H1 (cell line): ENCODE data around the gene RAB32. TPM values are rescaled to one million over a fixed set of nuclear protein-coding genes. Genes with fewer than 3 reads are reported as not detected.

Experiments
- CTCF ChIA-PET: fragments of 300-600 bp; sonication (Branson Sonifier 250); formaldehyde crosslinking; loops from one replicate; lab custom pipeline; 2021; ENCODE audit not compliant: partially characterized antibody; lab: Charles Lee
- POLR2A ChIA-PET: fragments of 300-600 bp; sonication (Branson Sonifier 250); formaldehyde crosslinking; loops from one replicate; lab custom pipeline; 2021; ENCODE audit warnings: inconsistent platforms; ENCODE audit not compliant: partially characterized antibody; lab: Charles Lee
- DNase-seq, 2 experiments: peaks; one replicate each; pipeline versions ENCODE4 v3.0.0 to v3.0.0-alpha.2; 2010 to 2022; ENCODE audit warnings: low spot score in 2 of 2, low read depth in 1 of 2, mixed read lengths in 1 of 2
- FAIRE-seq: peaks from 2 replicates; lab custom pipeline; 2011; peaks lifted over from hg19 to GRCh38; lab: Jason Lieb, UNC
- H2AFZ ChIP-seq: 2 replicates; pipeline ENCODE4 v1.8.1; 2012; ENCODE audit warnings: low read length, inconsistent platforms
- H2AK5ac ChIP-seq: 2 replicates; pipeline ENCODE4 v1.6.1; 2013; ENCODE audit warnings: low read depth, low read length
- H2BK120ac ChIP-seq: replicated peaks from 2 replicates; pipeline ENCODE3; 2013; ENCODE audit warnings: low read depth, low read length, inconsistent platforms
- H2BK12ac ChIP-seq: 2 replicates; pipeline ENCODE4 v1.6.1; 2013; ENCODE audit warnings: low read depth, low read length
- H2BK15ac ChIP-seq: 2 replicates; pipeline ENCODE4 v1.6.1; 2013; ENCODE audit warnings: low read length
- H2BK20ac ChIP-seq: 2 replicates; pipeline ENCODE4 v1.6.1; 2013; ENCODE audit warnings: low read length
- H2BK5ac ChIP-seq: 2 replicates; pipeline ENCODE4 v1.6.1; 2013; ENCODE audit warnings: low read depth, low read length
- H3K14ac ChIP-seq: 2 replicates; pipeline ENCODE4 v1.6.1; 2013; ENCODE audit warnings: inconsistent platforms; ENCODE audit not compliant: insufficient read length
- H3K18ac ChIP-seq: 2 replicates; pipeline ENCODE4 v1.6.1; 2013; ENCODE audit warnings: low read length; ENCODE audit errors: extremely low read depth
- H3K23ac ChIP-seq: 2 replicates; pipeline ENCODE4 v1.6.1; 2013; ENCODE audit warnings: inconsistent platforms; ENCODE audit not compliant: insufficient read length
- H3K23me2 ChIP-seq: 2 replicates; pipeline ENCODE4 v1.6.1; 2013; ENCODE audit warnings: low read depth, low read length
- H3K27ac ChIP-seq: 2 replicates; pipeline ENCODE4 v1.6.1; 2011; ENCODE audit warnings: low read depth, low read length, inconsistent platforms
- H3K27me3 ChIP-seq, 4 experiments: replicated peaks in 1 of 4; 1 replicate in 1 of 4; 2 replicates in 3 of 4; pipeline versions ENCODE4 v1.6.1 to v1.8.1; 2011 to 2013; ENCODE audit warnings: low read length in 3 of 4, mild to moderate bottlenecking in 3 of 4, inconsistent platforms in 2 of 4, mixed read lengths in 2 of 4, moderate library complexity in 1 of 4; ENCODE audit not compliant: control insufficient read depth in 3 of 4, insufficient read depth in 3 of 4; ENCODE audit errors: extremely low read depth in 1 of 4
- H3K36me3 ChIP-seq, 4 experiments: 2 replicates each; pipeline versions ENCODE4 v1.6.1 to v1.8.1; 2011 to 2013; ENCODE audit warnings: mild to moderate bottlenecking in 4 of 4, low read length in 3 of 4, moderate library complexity in 2 of 4, control low read depth in 1 of 4, inconsistent platforms in 1 of 4; ENCODE audit not compliant: insufficient read depth in 4 of 4, control insufficient read depth in 2 of 4
- H3K4ac ChIP-seq: replicated peaks from 2 replicates; pipeline ENCODE3; 2013; ENCODE audit warnings: low read length, low read depth, mixed read lengths, inconsistent platforms; ENCODE audit not compliant: insufficient read length
- H3K4me1 ChIP-seq, 4 experiments: replicated peaks in 1 of 4; 1 replicate in 1 of 4; 2 replicates in 3 of 4; pipeline versions ENCODE4 v1.6.1 to v1.8.1; 2011 to 2013; ENCODE audit warnings: low read length in 3 of 4, inconsistent platforms in 2 of 4, mixed read lengths in 1 of 4; ENCODE audit not compliant: insufficient read depth in 4 of 4, control insufficient read depth in 3 of 4
- H3K4me2 ChIP-seq, 2 experiments: 2 replicates each; pipeline versions ENCODE4 v1.6.1 to v1.8.1; 2011 to 2013; ENCODE audit warnings: low read depth in 2 of 2, low read length in 2 of 2, control low read depth in 1 of 2, inconsistent platforms in 1 of 2, mild to moderate bottlenecking in 1 of 2; ENCODE audit not compliant: insufficient read depth in 1 of 2
- H3K4me3 ChIP-seq, 4 experiments: fragments of 200-600, 300-600 bp in 1 of 4; sonication (generic), shearing (Covaris generic), sonication (Bioruptor Twin) in 1 of 4; 2 replicates each; pipeline versions ENCODE4 v1.5.1 to v1.8.1; 2011 to 2016; ENCODE audit warnings: low read length in 4 of 4, low read depth in 3 of 4, control low read depth in 2 of 4, inconsistent platforms in 2 of 4, mild to moderate bottlenecking in 2 of 4, mixed read lengths in 1 of 4, moderate library complexity in 1 of 4; ENCODE audit not compliant: insufficient read depth in 2 of 4; ENCODE audit errors: extremely low read depth in 1 of 4
- H3K56ac ChIP-seq: replicated peaks from 2 replicates; pipeline ENCODE3; 2013; ENCODE audit warnings: low read depth, mild to moderate bottlenecking, mixed read lengths, low read length, inconsistent platforms; ENCODE audit not compliant: insufficient read length
- H3K79me1 ChIP-seq: 2 replicates; pipeline ENCODE4 v1.6.1; 2013; ENCODE audit warnings: low read depth, low read length, control low read depth
- H3K79me2 ChIP-seq, 2 experiments: 2 replicates each; pipeline versions ENCODE4 v1.6.1 to v1.8.1; 2012 to 2013; ENCODE audit warnings: low read length in 2 of 2, mild to moderate bottlenecking in 2 of 2, inconsistent platforms in 1 of 2; ENCODE audit not compliant: insufficient read depth in 2 of 2, control insufficient read depth in 1 of 2
- H3K9ac ChIP-seq, 4 experiments: replicated peaks in 1 of 4; 1 replicate in 1 of 4; 2 replicates in 3 of 4; pipeline versions ENCODE4 v1.6.1 to v1.8.1; 2011 to 2013; ENCODE audit warnings: low read depth in 3 of 4, low read length in 3 of 4, control low read depth in 2 of 4, mild to moderate bottlenecking in 2 of 4, moderate library complexity in 2 of 4, inconsistent platforms in 1 of 4; ENCODE audit errors: extremely low read depth in 1 of 4
- H3K9me3 ChIP-seq, 2 experiments: 2 replicates each; pipeline versions ENCODE4 v1.6.1 to v1.8.1; 2012 to 2013; ENCODE audit warnings: mild to moderate bottlenecking in 2 of 2, moderate library complexity in 2 of 2, control low read depth in 1 of 2, inconsistent platforms in 1 of 2, low read depth in 1 of 2, low read length in 1 of 2, mixed read lengths in 1 of 2; ENCODE audit not compliant: insufficient read depth in 2 of 2
- H4K20me1 ChIP-seq, 2 experiments: replicated peaks in 1 of 2; 2 replicates each; pipeline versions ENCODE3 to v1.8.1; 2011 to 2013; ENCODE audit warnings: inconsistent platforms in 2 of 2, low read length in 2 of 2, mild to moderate bottlenecking in 1 of 2; ENCODE audit not compliant: insufficient read depth in 2 of 2, control insufficient read depth in 1 of 2
- H4K5ac ChIP-seq: 2 replicates; pipeline ENCODE4 v1.6.1; 2013; ENCODE audit warnings: low read length, low read depth, mixed read lengths, inconsistent platforms; ENCODE audit not compliant: insufficient read length
- H4K8ac ChIP-seq: 2 replicates; pipeline ENCODE4 v1.8.0; 2013; ENCODE audit warnings: mild to moderate bottlenecking, moderate library complexity, low read length, inconsistent platforms; ENCODE audit not compliant: insufficient read depth; ENCODE audit errors: extremely low read depth
- H4K91ac ChIP-seq: replicated peaks from 2 replicates; pipeline ENCODE3; 2013; ENCODE audit warnings: low read length, mixed read lengths, inconsistent platforms; ENCODE audit not compliant: insufficient read length
- BACH1 ChIP-seq: IDR thresholded peaks from 2 replicates; pipeline ENCODE4 v1.6.1; 2012; ENCODE audit warnings: low read length, improper control_type of control experiment
- CBX8 ChIP-seq: fragments of 300-800, 300-1000 bp; sonication (generic); IDR thresholded peaks from 2 replicates; pipeline ENCODE4 v1.7.1; 2016; ENCODE audit warnings: low read depth, low read length, borderline replicate concordance
- CHD1 ChIP-seq: IDR thresholded peaks from 2 replicates; pipeline ENCODE4 v1.6.1; 2012; ENCODE audit warnings: low read depth, low read length, improper control_type of control experiment
- CREB1 ChIP-seq: IDR thresholded peaks from 2 replicates; pipeline ENCODE4 v1.6.1; 2012; ENCODE audit warnings: inconsistent platforms
- GABPA ChIP-seq: IDR thresholded peaks from 2 replicates; pipeline ENCODE4 v1.6.1; 2011; ENCODE audit warnings: mild to moderate bottlenecking, low read length, moderate library complexity, borderline replicate concordance; ENCODE audit not compliant: insufficient read depth
- JUND ChIP-seq: IDR thresholded peaks from 2 replicates; pipeline ENCODE4 v1.6.1; 2011; ENCODE audit warnings: mild to moderate bottlenecking, improper control_type of control experiment, low read length
- NANOG ChIP-seq: IDR thresholded peaks from 2 replicates; pipeline ENCODE4 v1.6.1; 2011; ENCODE audit warnings: low read length, low read depth, mild to moderate bottlenecking, inconsistent platforms; ENCODE audit not compliant: insufficient read depth, poor library complexity, severe bottlenecking
- POU5F1 ChIP-seq: IDR thresholded peaks from 2 replicates; pipeline ENCODE4 v1.6.1; 2011; ENCODE audit warnings: low read depth, mild to moderate bottlenecking, low read length, moderate library complexity
- SAP30 ChIP-seq: fragments of 300-600 bp; sonication (generic); IDR thresholded peaks from 2 replicates; pipeline ENCODE4 v1.7.1; 2012; ENCODE audit warnings: low read length, moderate library complexity, mild to moderate bottlenecking, inconsistent platforms; ENCODE audit not compliant: insufficient read depth, insufficient replicate concordance
- SP2 ChIP-seq: IDR thresholded peaks from 2 replicates; pipeline ENCODE4 v1.6.1; 2012; ENCODE audit warnings: mild to moderate bottlenecking, low read length, inconsistent platforms
- SP4 ChIP-seq: IDR thresholded peaks from 2 replicates; pipeline ENCODE4 v1.6.1; 2012; ENCODE audit warnings: low read length, inconsistent platforms
- SRF ChIP-seq: IDR thresholded peaks from 2 replicates; pipeline ENCODE4 v1.6.1; 2011; ENCODE audit warnings: mild to moderate bottlenecking, low read depth, low read length, moderate library complexity
- TCF12 ChIP-seq: IDR thresholded peaks from 2 replicates; pipeline ENCODE4 v1.6.1; 2011; ENCODE audit warnings: low read depth, mild to moderate bottlenecking, low read length
- TEAD4 ChIP-seq: IDR thresholded peaks from 2 replicates; pipeline ENCODE4 v1.6.1; 2012; ENCODE audit warnings: low read depth, low read length, inconsistent platforms, mixed read lengths
- ZNF274 ChIP-seq: IDR thresholded peaks from 2 replicates; pipeline ENCODE4 v1.7.0; 2012; ENCODE audit warnings: low read length, borderline replicate concordance; ENCODE audit errors: extremely low read depth
- WGBS, 2 experiments: shearing (Covaris generic) in 1 of 2; methylation state at CpG; one replicate each; pipeline versions ENCODE4 v1.1.6 to v1.1.7; 2013 to 2015; ENCODE audit warnings: low lambda C conversion rate in 2 of 2, mixed read lengths in 2 of 2, inconsistent platforms in 1 of 2, low coverage in 1 of 2, missing lambda C conversion rate in 1 of 2; ENCODE audit not compliant: insufficient replicate concordance in 2 of 2, insufficient coverage in 1 of 2, insufficient read length in 1 of 2; ENCODE audit errors: extremely low coverage in 1 of 2, missing lambda C conversion rate in 1 of 2; 5-methylcytosine and 5-hydroxymethylcytosine counted together
- polyA plus RNA-seq, 7 experiments: library from polyadenylated mRNA; depleted of rRNA in 3 of 7; stranded (reverse) in 5 of 7; unstranded in 2 of 7; fragments of >200 nt in 5 of 7; fragments of 200-250 nt in 2 of 7; gene quantifications; 1 replicate in 5 of 7; 2 replicates in 1 of 7; 4 replicates in 1 of 7; pipeline versions ENCODE4 v1.2.1 to v1.2.3, GENCODE V29; 2011 to 2013; ENCODE audit warnings: missing spikeins in 2 of 7, mixed read lengths in 2 of 7
- total RNA-seq: library from RNA; stranded (reverse); fragmentation: NEBNext Ultra II Directional; extraction: Animal tissue kit (Norgen Biotek cat#: 25700); gene quantifications from 2 replicates; pipeline ENCODE4 v1.2.1, GENCODE V29; 2021

RAB32 gene
- total and polyA plus RNA-seq, 2 of the 8 experiments (the other 6 are each of a cell fraction or from before 2014, with no cell fraction given): 3.9 to 6.3 TPM

DNA sequence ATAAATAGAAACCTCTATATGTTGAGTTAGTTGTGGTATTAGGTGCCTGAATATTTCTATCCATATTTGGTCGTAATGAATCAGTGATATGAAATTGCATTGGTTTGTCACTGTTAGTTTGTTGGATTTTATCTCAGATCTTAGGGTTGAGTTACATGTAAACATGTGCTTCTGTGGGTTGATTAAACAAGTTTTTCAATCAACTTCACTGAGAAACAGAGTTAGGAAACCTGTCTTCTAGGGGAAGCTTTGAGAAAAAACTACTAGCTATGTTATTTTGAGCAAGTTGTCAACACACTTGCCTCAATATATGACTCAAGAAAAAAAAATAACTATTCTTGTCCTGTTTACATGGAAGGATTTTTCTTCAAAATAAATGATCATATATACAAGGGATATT is 40.3 kb downstream of the RAB32 start:
- H3K4ac ChIP-seq: no peak overlapping the region
- H3K4me2 ChIP-seq: no peak overlapping the region
- no peak overlapping the region for H4K5ac ChIP-seq
- H3K4me1 ChIP-seq: no peaks in the 10 kb centered on the region
- no peaks in the 10 kb centered on the region for H3K79me2 ChIP-seq
- H3K56ac ChIP-seq: no peak overlapping the region
- H3K23me2 ChIP-seq: no peaks in the 10 kb centered on the region
- no peaks in the 10 kb centered on the region for H3K79me1 ChIP-seq
- no peak overlapping the region for H2AFZ ChIP-seq
- no peak overlapping the region for H3K23ac ChIP-seq
- H2BK20ac ChIP-seq: no peak overlapping the region
- H3K4me3 ChIP-seq: no peak overlapping the region
- no peaks in the 10 kb centered on the region for H3K9me3 ChIP-seq
- no peaks in the 10 kb centered on the region for H4K20me1 ChIP-seq
- CTCF ChIA-PET: interaction anchor here (1.5 kb wide), 1 partner anchor 543 kb away, joined by 3 read pairs; no protein-coding TSS in a partner anchor
- no peaks in the 10 kb centered on the region for H3K27me3 ChIP-seq
- 89% methylated on average over 1 of the region's 1 CpG; no CpG with 5 or more reads in 1 of the 2 experiments for WGBS, 2 experiments
- no peak overlapping the region for H4K8ac ChIP-seq
- POLR2A ChIA-PET: no interaction called here
- H3K9ac ChIP-seq: no peak overlapping the region
- no peak overlapping the region for H2BK15ac ChIP-seq
- no peak overlapping the region for H3K27ac ChIP-seq
- no peak overlapping the region for H4K91ac ChIP-seq
- no peak overlapping the region for H2BK120ac ChIP-seq
- no peaks in the 10 kb centered on the region for H3K36me3 ChIP-seq
- no peak overlapping the region for H2BK5ac ChIP-seq
- TF ChIP-seq TCF12 (no peak), CREB1 (no peak), NANOG (no peak), CHD1 (no peak), SP2 (no peak), CBX8 (no peak), SP4 (no peak), SAP30 (no peak), BACH1 (no peak), TEAD4 (no peak), POU5F1 (no peak), JUND (no peak), SRF (no peak), GABPA (no peak), ZNF274 (no peak)
- H2BK12ac ChIP-seq: no peak overlapping the region
- no peak overlapping the region for H2AK5ac ChIP-seq
- no peak for DNase-seq
- FAIRE-seq: no peak
- H3K18ac ChIP-seq: no peak overlapping the region
- no peak overlapping the region for H3K14ac ChIP-seq
